K562 (cell line): ENCODE results near the gene RNF213. TPM values are rescaled to one million over a fixed set of nuclear protein-coding genes. Genes with fewer than 3 reads are reported as not detected.

Source experiments
- ATAC-seq: fragments of 200-7000 bp; cut with Tn5 transposase; 3 replicates; pipeline ENCODE4 v1.9.1; 2020; ENCODE audit warnings: moderate library complexity
- BruUV-seq: library from RNA; stranded (reverse); fragments of 400-500 nt; replicated peaks from 2 replicates; lab custom pipeline; 2021; lab: Mats Ljungman, UMichigan
- CTCF ChIA-PET: fragments of 300-600 bp; formaldehyde crosslinking; extraction: SDS; loops from one replicate; lab custom pipeline; 2021; ENCODE audit warnings: low intra/inter-chr PET ratio; lab: Yijun Ruan, JAX
- POLR2A ChIA-PET: fragments of 300-600, 350-650 bp; sonication (Branson Sonifier 250); formaldehyde crosslinking; extraction: SDS; loops from one replicate; lab custom pipeline; 2021; ENCODE audit warnings: antibody characterized with exemption, inconsistent platforms; lab: Yijun Ruan, JAX
- DNase-seq, 4 experiments: peaks; one replicate each; pipeline versions ENCODE4 v3.0.0 to v3.0.0-alpha.2; 2011 to 2018; ENCODE audit warnings: low spot score in 3 of 4, mixed read lengths in 3 of 4; ENCODE audit errors: extremely low read depth in 1 of 4
- FAIRE-seq: peaks from 2 replicates; lab custom pipeline; 2011; peaks lifted over from hg19 to GRCh38; lab: Jason Lieb, UNC
- H2AFZ ChIP-seq: 2 replicates; pipeline ENCODE4 v1.6.0; 2011; ENCODE audit warnings: low read depth, low read length, control low read depth, inconsistent platforms
- H3K27ac ChIP-seq: fragments of 200-600 bp; 3 replicates; pipeline ENCODE4 v1.8.0; 2011; ENCODE audit warnings: low read depth, mild to moderate bottlenecking, control low read depth, inconsistent platforms, low read length, moderate library complexity, mixed read lengths; ENCODE audit errors: extremely low read depth
- H3K27me3 ChIP-seq, 2 experiments: fragments of 300-600 bp in 1 of 2; 2 replicates in 1 of 2; 3 replicates in 1 of 2; pipeline versions ENCODE4 v1.6.0 to v1.8.0; 2011; ENCODE audit warnings: inconsistent platforms in 2 of 2, low read length in 2 of 2, mild to moderate bottlenecking in 1 of 2, mixed read lengths in 1 of 2, moderate library complexity in 1 of 2; ENCODE audit not compliant: control insufficient read depth in 2 of 2, insufficient read depth in 2 of 2
- H3K36me3 ChIP-seq: fragments of 300-600 bp; 3 replicates; pipeline ENCODE4 v1.8.0; 2011; ENCODE audit warnings: mild to moderate bottlenecking, low read length, inconsistent platforms; ENCODE audit not compliant: control insufficient read depth, insufficient read depth
- H3K4me1 ChIP-seq, 2 experiments: fragments of 200-600 bp in 1 of 2; replicated peaks in 1 of 2; 2 replicates in 1 of 2; 3 replicates in 1 of 2; pipeline versions ENCODE4 v1.5.1 to v1.8.0; 2011; ENCODE audit warnings: inconsistent platforms in 2 of 2, low read length in 2 of 2, mild to moderate bottlenecking in 1 of 2, mixed read lengths in 1 of 2, moderate library complexity in 1 of 2; ENCODE audit not compliant: control insufficient read depth in 2 of 2, insufficient read depth in 2 of 2
- H3K4me2 ChIP-seq: 2 replicates; pipeline ENCODE4 v1.6.1; 2011; ENCODE audit warnings: low read length, control low read depth, inconsistent platforms, mixed read lengths; ENCODE audit not compliant: insufficient read depth
- H3K4me3 ChIP-seq: fragments of 200-600 bp; sonication (generic), shearing (Covaris generic); 2 replicates; pipeline ENCODE4 v1.5.1; 2016; ENCODE audit warnings: control low read depth, inconsistent platforms
- H3K79me2 ChIP-seq: fragments of 200-600 bp; 3 replicates; pipeline ENCODE4 v1.8.0; 2011; ENCODE audit warnings: low read length, inconsistent platforms; ENCODE audit not compliant: control insufficient read depth, insufficient read depth
- H3K9ac ChIP-seq, 2 experiments: 2 replicates each; pipeline versions ENCODE4 v1.6.0 to v1.6.1; 2011; ENCODE audit warnings: low read depth in 2 of 2, low read length in 2 of 2, control low read depth in 1 of 2, inconsistent platforms in 1 of 2, mild to moderate bottlenecking in 1 of 2, mixed read lengths in 1 of 2; ENCODE audit not compliant: insufficient read depth in 1 of 2
- H3K9me1 ChIP-seq: one replicate; pipeline ENCODE4 v1.6.0; 2011; ENCODE audit warnings: inconsistent platforms, mild to moderate bottlenecking, low read length, moderate library complexity; ENCODE audit not compliant: control insufficient read depth, insufficient read depth
- H3K9me3 ChIP-seq: replicated peaks from 2 replicates; pipeline ENCODE4 v1.5.1; 2011; ENCODE audit warnings: low read depth, low read length, inconsistent platforms; ENCODE audit not compliant: control insufficient read depth, insufficient read depth
- H4K20me1 ChIP-seq: replicated peaks from 2 replicates; pipeline ENCODE4 v1.6.1; 2011; ENCODE audit warnings: low read length, inconsistent platforms, mixed read lengths; ENCODE audit not compliant: control insufficient read depth, insufficient read depth
- ADNP ChIP-seq: fragments of 200-800 bp; sonication (Bioruptor generic); IDR thresholded peaks from 2 replicates; pipeline ENCODE4 v1.6.1; 2016; ENCODE audit warnings: missing genetic modification characterization, missing compliant biosample characterization
- HDAC1 ChIP-seq, 2 experiments: fragments of 450-650 bp; IDR thresholded peaks; 2 replicates each; pipeline ENCODE4 v1.6.1; 2016 to 2017; ENCODE audit warnings: inconsistent platforms in 1 of 2, mild to moderate bottlenecking in 1 of 2, moderate library complexity in 1 of 2
- HDAC2 ChIP-seq: fragments of 450-650 bp; IDR thresholded peaks from 2 replicates; pipeline ENCODE4 v1.6.1; 2016; ENCODE audit warnings: mild to moderate bottlenecking
- HDGF ChIP-seq: fragments of 450-650 bp; IDR thresholded peaks from 2 replicates; pipeline ENCODE4 v1.6.1; 2016
- PHF8 ChIP-seq: fragments of 200-600 bp; sonication (generic); IDR thresholded peaks from 2 replicates; pipeline ENCODE4 v1.6.1; 2012; ENCODE audit warnings: mixed run types, mild to moderate bottlenecking, inconsistent platforms, low read length, moderate library complexity, borderline replicate concordance
- RBM25 ChIP-seq: fragments of 200-400 bp; formaldehyde crosslinking; IDR thresholded peaks from 2 replicates; pipeline ENCODE4 v1.6.1; 2018; ENCODE audit warnings: low read length, low read depth, moderate library complexity; ENCODE audit not compliant: severe bottlenecking
- REST ChIP-seq, 2 experiments: fragments of 450-650 bp; formaldehyde crosslinking in 1 of 2; IDR thresholded peaks; 2 replicates each; pipeline versions ENCODE4 v1.4.0 to v1.6.1; 2014 to 2020; ENCODE audit warnings: mild to moderate bottlenecking in 2 of 2, borderline replicate concordance in 1 of 2, low read depth in 1 of 2
- SMAD3 ChIP-seq: fragments of 450-650 bp; formaldehyde crosslinking; conservative IDR thresholded peaks from 2 replicates; pipeline ENCODE4 v1.4.0; 2020; ENCODE audit warnings: mild to moderate bottlenecking
- SMARCA5 ChIP-seq: fragments of 450-650 bp; IDR thresholded peaks from 2 replicates; pipeline ENCODE4 v1.6.1; 2016
- THRAP3 ChIP-seq: fragments of 450-650 bp; IDR thresholded peaks from 2 replicates; pipeline ENCODE4 v1.6.1; 2016; ENCODE audit warnings: mild to moderate bottlenecking, inconsistent platforms, borderline replicate concordance
- WHSC1 ChIP-seq: IDR thresholded peaks from one replicate; pipeline ENCODE4 v1.6.1; 2012; ENCODE audit warnings: low read length, control low read depth, inconsistent platforms
- ZC3H4 ChIP-seq: sonication (generic); formaldehyde crosslinking; IDR thresholded peaks from 2 replicates; pipeline ENCODE4 v1.9.0; 2021; ENCODE audit warnings: missing genetic modification reagents, borderline replicate concordance
- ZFP36 ChIP-seq: fragments of 150-350 bp; IDR thresholded peaks from 2 replicates; pipeline ENCODE4 v1.6.1; 2018; ENCODE audit warnings: low read length, low read depth; ENCODE audit not compliant: partially characterized antibody
- ZNF146 ChIP-seq: IDR thresholded peaks from one replicate; pipeline ENCODE4 v1.6.1; 2018; ENCODE audit warnings: missing compliant biosample characterization; ENCODE audit not compliant: unreplicated experiment
- ZNF316 ChIP-seq: fragments of 450-650 bp; IDR thresholded peaks from 2 replicates; pipeline ENCODE4 v1.6.1; 2016
- ZNF584 ChIP-seq: fragments of 200-800 bp; sonication (Bioruptor generic); IDR thresholded peaks from 2 replicates; pipeline ENCODE4 v1.6.1; 2016; ENCODE audit warnings: low read depth, mild to moderate bottlenecking, missing genetic modification characterization, missing compliant biosample characterization
- WGBS: fragments of 100-300 bp; shearing (Covaris generic); methylation state at CpG from one replicate; pipeline ENCODE4 v1.1.6; 2016; ENCODE audit warnings: low coverage, mixed read lengths; ENCODE audit not compliant: insufficient coverage; ENCODE audit errors: missing lambda C conversion rate; 5-methylcytosine and 5-hydroxymethylcytosine counted together
- in situ Hi-C: fragments of 300-500 bp; cut with MboI; formaldehyde crosslinking; loops from 4 replicates; pipeline ENCODE4 v1.15.0; 2018; ENCODE audit warnings: inconsistent platforms, mixed read lengths
- intact Hi-C: fragments of 100-400 bp; cut with micrococcal nuclease; formaldehyde crosslinking; loops from 2 replicates; pipeline ENCODE4 v1.14.2; 2022
- polyA plus RNA-seq, 8 experiments: library from polyadenylated mRNA; depleted of rRNA in 4 of 8; stranded (reverse) in 5 of 8; unstranded in 3 of 8; fragments of >200 nt; fragmentation: Nextera tagmentation in 2 of 8; fragmentation: Illumina TruSeq in 1 of 8; extraction: Ambion mirVana in 2 of 8; extraction: Trizol in 1 of 8; gene quantifications; 2 replicates each; pipeline versions ENCODE4 v1.2.1 to v1.2.3, GENCODE V29; 2011 to 2014; ENCODE audit warnings: inconsistent platforms in 1 of 8, missing spikeins in 1 of 8
- total RNA-seq, 7 experiments: library from RNA; depleted of rRNA in 6 of 7; stranded (reverse); fragments of >200 nt in 6 of 7; fragmentation: Illumina TruSeq in 2 of 7; extraction: Trizol in 2 of 7; gene quantifications; 2 replicates each; pipeline versions ENCODE4 v1.2.1 to v1.2.3, GENCODE V29; 2011 to 2021; ENCODE audit warnings: low replicate concordance in 1 of 7

RNF213 gene
- total and polyA plus RNA-seq, 9 of the 15 experiments (the other 6 are each of a cell fraction or from before 2014, with no cell fraction given), result 5.3 to 33.6 (median 17.9) TPM

DNA sequence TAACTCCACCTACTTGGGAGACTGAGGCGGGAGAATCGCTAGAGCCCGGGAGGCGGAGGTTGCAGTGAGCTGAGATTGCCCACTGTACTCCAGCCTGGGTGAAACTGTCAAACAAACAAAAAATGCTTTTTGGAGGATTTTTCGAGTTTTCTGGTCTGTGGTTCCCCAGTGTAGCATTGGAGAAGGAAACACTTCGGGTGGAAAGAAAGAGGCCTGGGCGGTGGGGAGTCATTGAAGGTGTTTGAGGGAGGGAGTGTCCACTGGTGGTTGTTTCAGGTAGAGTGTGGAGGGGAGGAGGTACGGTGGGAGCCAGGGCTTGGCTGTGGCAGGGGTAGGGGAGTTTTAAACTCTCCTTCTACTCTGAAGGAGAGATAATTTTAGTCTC is 1.2 kb downstream of the RNF213 start:
- H3K9me1 ChIP-seq, result no peaks in the 10 kb centered on the region
- H3K36me3 ChIP-seq, result peaks cover 16% of the 10 kb centered on the region; the same call in 2 of the 3 replicates
- no peak overlapping the region for H2AFZ ChIP-seq
- peak overlapping the region; percentile 75 to 98; a peak in 3 of 4 replicates for H3K9ac ChIP-seq
- H3K4me1 ChIP-seq, result peaks cover 48 to 66% of the 10 kb centered on the region in 2 experiments
- H3K27me3 ChIP-seq, result no peaks in the 10 kb centered on the region
- no peaks in the 10 kb centered on the region for H4K20me1 ChIP-seq
- peaks cover 27% of the 10 kb centered on the region for H3K79me2 ChIP-seq
- intact Hi-C loops, result no loop called here
- CTCF ChIA-PET, result no interaction called here
- H3K27ac ChIP-seq, result peak overlapping the region; percentile 84
- ATAC-seq, result no peak
- in situ Hi-C loops, result no loop called here
- WGBS, result 12% methylated on average over 8 of the region's 8 CpGs
- no peaks in the 10 kb centered on the region for H3K9me3 ChIP-seq
- no peak for FAIRE-seq
- no peak for DNase-seq
- no TSS peak for BruUV-seq
- H3K4me2 ChIP-seq, result peak overlapping the region; percentile 80
- POLR2A ChIA-PET, result interaction anchor here (0.5 to 1.3 kb wide), 3 partner anchors 9 to 203 kb away, joined by 3 to 6 read pairs (median 5); no protein-coding TSS in a partner anchor
- peak overlapping the region; percentile 65 for H3K4me3 ChIP-seq
- TF ChIP-seq THRAP3 (no peak), ADNP (peak; percentile 73; the same call in 1 of the 2 replicates), SMARCA5 (peak; percentile 81; the same call in 1 of the 2 replicates), PHF8 (no peak), SMAD3 (CRISPR knock-in tag) (no peak), HDAC2 (peak; percentile 43; the same call in 1 of the 2 replicates), WHSC1 (no peak), ZFP36 (peak; percentile 85), ZNF146 (CRISPR knock-in tag) (no peak), ZC3H4 (CRISPR knock-in tag) (no peak), REST (IDR thresholded peaks at IDR 0.05; ENCODE audit: borderline replicate concordance) (no peak), REST (CRISPR knock-in tag; IDR thresholded peaks at IDR 0.05; ENCODE audit: low read depth) (no peak), HDAC1 (IDR thresholded peaks at IDR 0.05) (peak in 1 of 2 experiments; percentile 26; a peak in 1 of 4 replicates), RBM25 (peak; percentile 67), ZNF584 (no peak), HDGF (peak; percentile 23; the same call in 1 of the 2 replicates), ZNF316 (no peak)
